ENCODE measurements around the gene PDE4D. TPM values are rescaled to one million over a fixed set of nuclear protein-coding genes. Genes with fewer than 3 reads are reported as not detected.

Gene PDE4D
- total RNA-seq, 1 experiment from 2014 or later, result 2.1 TPM

GRCh38 chr5:59115345-59115744 lies 778.2 kb downstream of the PDE4D start:
- Histone ChIP-seq H4K8ac (replicated peaks; ENCODE audit: insufficient read length, low read depth, low read length) (no peak overlapping the region), H3K4me1 (ENCODE audit: insufficient read depth, low read length) (no peaks in the 10 kb centered on the region; the same call in 1 of the 2 replicates), H2AK5ac (ENCODE audit: insufficient read length, low read length) (no peak overlapping the region), H2BK20ac (ENCODE audit: low read depth, low read length, poor library complexity, severe bottlenecking) (no peak overlapping the region), H2BK120ac (ENCODE audit: low read depth, low read length, poor library complexity, severe bottlenecking) (no peak overlapping the region), H3K9me3 (ENCODE audit: control insufficient read depth, low read depth, low read length) (no peaks in the 10 kb centered on the region), H3T11ph (ENCODE audit: low read length) (no peak overlapping the region), H3K23me2 (ENCODE audit: insufficient read length, low read depth, low read length, poor library complexity, severe bottlenecking) (no peaks in the 10 kb centered on the region), H2BK15ac (ENCODE audit: low read depth, low read length) (no peak overlapping the region), H3K4me2 (ENCODE audit: insufficient read depth, insufficient read length, low read length) (no peak overlapping the region), H3K18ac (ENCODE audit: insufficient read length, low read depth, low read length) (no peak overlapping the region), H4K91ac (ENCODE audit: insufficient read length, low read depth, low read length) (no peak overlapping the region), H2AFZ (ENCODE audit: low read length) (no peak overlapping the region), H4K20me1 (ENCODE audit: control insufficient read depth, insufficient read depth, insufficient read length) (no peaks in the 10 kb centered on the region), H3K9ac (ENCODE audit: extremely low read depth, insufficient read length, low read length) (no peak overlapping the region), H3K14ac (ENCODE audit: insufficient read depth, low read length) (no peak overlapping the region), H4K5ac (ENCODE audit: insufficient read length, low read depth, low read length) (no peak overlapping the region), H3K56ac (ENCODE audit: insufficient read length, low read depth, low read length) (no peak overlapping the region), H2BK12ac (ENCODE audit: insufficient read length, low read depth, low read length) (no peak overlapping the region), H3K79me2 (ENCODE audit: insufficient read depth, low read length) (no peaks in the 10 kb centered on the region), H2BK5ac (ENCODE audit: insufficient read length, low read length) (no peak overlapping the region), H3K4ac (ENCODE audit: low read depth, low read length) (no peak overlapping the region), H3K23ac (ENCODE audit: insufficient read length, low read depth, low read length) (no peak overlapping the region), H3K27ac (ENCODE audit: insufficient read length, low read depth, low read length) (no peak overlapping the region), H3K79me1 (ENCODE audit: insufficient read depth, low read depth, low read length, poor library complexity, severe bottlenecking) (no peaks in the 10 kb centered on the region), H3K27me3 (ENCODE audit: insufficient read depth, low read length) (no peaks in the 10 kb centered on the region)
- Mint-ChIP-seq H3K27ac (no peak overlapping the region), H3K9me3 (no peaks in the 10 kb centered on the region), H3K27me3 (ENCODE audit: low read depth) (no peaks in the 10 kb centered on the region), H3K4me3 (no peak overlapping the region), H3K36me3 (ENCODE audit: insufficient read depth in 1 of 3, low read depth in 3 of 3) (no peaks in the 10 kb centered on the region), H3K4me1 (peaks cover 9 to 10% of the 10 kb centered on the region in 2 experiments; a peak in 3 of 4 replicates)
- no peak for DNase-seq
- TF ChIP-seq CTCF (conservative IDR thresholded peaks at IDR 0.05), result no peak
